ENCODE measurements around the gene WDR45B.

WDR45B gene

GRCh38 chr17:82619641-82620040 is 28.6 kb downstream of the WDR45B start:
- DNase-seq = no peak

- no peak for DNase-seq
These were observed 29.0 kb downstream of the WDR45B start for GRCh38 chr17:82619211-82619610.

GRCh38 chr17:82616021-82616711 is 32.1 kb downstream of the WDR45B start:
- no peak for DNase-seq

GRCh38 chr17:82615084-82616020 is 32.9 kb downstream of the WDR45B start:
- no peak for DNase-seq

- DNase-seq = no peak
These were observed 34.1 kb downstream of the WDR45B start for GRCh38 chr17:82614095-82614631.

- no peak for DNase-seq
These were observed 34.8 kb downstream of the WDR45B start for GRCh38 chr17:82613283-82614094.

- DNase-seq = no peak
These were observed 36.8 kb downstream of the WDR45B start for GRCh38 chr17:82611140-82612058.

GRCh38 chr17:82609655-82610054 is 38.6 kb downstream of the WDR45B start:
- no peak for DNase-seq

GRCh38 chr17:82608816-82609215 is 39.4 kb downstream of the WDR45B start:
- no peak for DNase-seq

GRCh38 chr17:82605939-82606600 is 42.2 kb downstream of the WDR45B start:
- DNase-seq = no peak

GRCh38 chr17:82604532-82604931 is 43.7 kb downstream of the WDR45B start:
- DNase-seq = no peak

GRCh38 chr17:82603981-82604448 is 44.2 kb downstream of the WDR45B start:
- no peak for DNase-seq

GRCh38 chr17:82602986-82603710 is 45.1 kb downstream of the WDR45B start:
- DNase-seq = no peak

- DNase-seq = no peak
These were observed 45.8 kb downstream of the WDR45B start for GRCh38 chr17:82602487-82602886.

- DNase-seq = no peak
These were observed 46.7 kb downstream of the WDR45B start for GRCh38 chr17:82601447-82602000.

GRCh38 chr17:82600731-82601446 is 47.4 kb downstream of the WDR45B start:
- DNase-seq = no peak

GRCh38 chr17:82599674-82600661 is 48.3 kb downstream of the WDR45B start:
- no peak for DNase-seq
